ENCODE measurements around the gene EPB41L2.
"Not testable (repeated sequence)": the region's sequence is repeated elsewhere in the genome, so short reads cannot be mapped to it uniquely, and the experiment has no call there.

EPB41L2 gene

GRCh38 chr6:130923350-130923749, 139.7 kb downstream of the EPB41L2 start:
- no peak overlapping the region for H3K27ac ChIP-seq
- H2AFZ ChIP-seq (ENCODE audit: low read depth) = no peak overlapping the region
- H3K4me3 ChIP-seq (IDR thresholded peaks at IDR 0.05; ENCODE audit: insufficient read depth, low read depth, low read length) = no peak overlapping the region
- H3K4me2 ChIP-seq = no peak overlapping the region
- H3K4me1 ChIP-seq (ENCODE audit: low read depth, poor library complexity, severe bottlenecking) = no peaks in the 10 kb centered on the region
- no peaks in the 10 kb centered on the region for H4K20me1 ChIP-seq (ENCODE audit: insufficient read depth)
- no peaks in the 10 kb centered on the region for H3K79me2 ChIP-seq (ENCODE audit: insufficient read depth, low read depth)
- H3K36me3 ChIP-seq (ENCODE audit: insufficient read depth) = no peaks in the 10 kb centered on the region
- TF ChIP-seq CTCF (conservative IDR thresholded peaks at IDR 0.05; ENCODE audit: low read depth, low read length) = no peak
- no peak overlapping the region for H3K9ac ChIP-seq
- H3K27me3 ChIP-seq (ENCODE audit: insufficient read depth, low read depth) = no peaks in the 10 kb centered on the region

- Histone ChIP-seq H3K4me1 (ENCODE audit: low read depth, poor library complexity, severe bottlenecking) (no peaks in the 10 kb centered on the region), H3K27me3 (ENCODE audit: insufficient read depth, low read depth) (no peaks in the 10 kb centered on the region), H2AFZ (ENCODE audit: low read depth) (no peak overlapping the region), H3K36me3 (ENCODE audit: insufficient read depth) (no peaks in the 10 kb centered on the region), H3K27ac (no peak overlapping the region), H3K4me3 (IDR thresholded peaks at IDR 0.05; ENCODE audit: insufficient read depth, low read depth, low read length) (no peak overlapping the region), H3K79me2 (ENCODE audit: insufficient read depth, low read depth) (no peaks in the 10 kb centered on the region), H4K20me1 (ENCODE audit: insufficient read depth) (no peaks in the 10 kb centered on the region), H3K9ac (no peak overlapping the region), H3K4me2 (no peak overlapping the region)
- no peak for TF ChIP-seq CTCF (conservative IDR thresholded peaks at IDR 0.05; ENCODE audit: low read depth, low read length)
Observed at GRCh38 chr6:130922922-130923321, 140.1 kb downstream of the EPB41L2 start.

DNA sequence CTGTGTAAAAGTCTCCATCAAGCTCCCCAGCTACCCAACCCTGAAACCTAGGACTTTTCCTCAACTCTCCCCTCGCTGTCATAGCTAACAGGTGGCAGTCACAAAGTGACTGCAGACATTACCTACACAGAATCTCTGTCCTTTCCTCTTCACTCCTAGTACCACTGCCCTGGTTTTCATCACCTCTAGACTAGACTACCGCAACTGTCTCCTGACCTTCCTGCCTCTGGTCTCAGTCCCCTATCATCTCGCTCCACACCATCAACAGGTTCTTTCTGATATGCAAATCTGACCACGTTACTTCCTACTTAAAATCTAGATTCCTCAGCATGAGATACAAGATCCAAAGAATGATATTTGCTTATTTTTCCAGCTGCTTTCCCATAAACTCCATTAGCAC, 142.1 kb downstream of the EPB41L2 start:
- Histone ChIP-seq H3K4me1 (ENCODE audit: low read depth, poor library complexity, severe bottlenecking) (no peaks in the 10 kb centered on the region), H3K9ac (no peak overlapping the region), H3K27me3 (ENCODE audit: insufficient read depth, low read depth) (no peaks in the 10 kb centered on the region), H2AFZ (ENCODE audit: low read depth) (no peak overlapping the region), H3K27ac (no peak overlapping the region), H3K4me3 (IDR thresholded peaks at IDR 0.05; ENCODE audit: insufficient read depth, low read depth, low read length) (no peak overlapping the region), H3K36me3 (ENCODE audit: insufficient read depth) (no peaks in the 10 kb centered on the region), H4K20me1 (ENCODE audit: insufficient read depth) (no peaks in the 10 kb centered on the region), H3K4me2 (no peak overlapping the region), H3K79me2 (ENCODE audit: insufficient read depth, low read depth) (no peaks in the 10 kb centered on the region)
- TF ChIP-seq CTCF (conservative IDR thresholded peaks at IDR 0.05; ENCODE audit: low read depth, low read length) = no peak

DNA sequence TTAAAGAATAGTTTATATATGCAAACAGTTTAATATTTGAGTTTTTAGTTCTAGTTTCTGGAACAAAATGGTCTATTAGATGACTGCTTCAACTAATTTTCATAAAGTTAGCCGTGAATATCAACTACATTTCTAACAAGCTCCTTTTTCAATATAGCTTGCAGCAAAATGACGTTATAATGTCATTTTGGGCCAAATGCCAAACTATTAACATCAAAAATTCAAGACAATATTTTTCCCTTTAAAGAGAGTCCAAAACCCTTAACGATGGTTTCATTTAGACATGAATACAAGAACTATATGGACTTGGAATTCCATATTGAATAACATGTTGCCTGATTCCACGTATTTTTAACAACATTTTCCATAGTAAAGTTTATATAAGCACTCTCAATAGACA, 144.9 kb downstream of the EPB41L2 start:
- Histone ChIP-seq H3K4me1 (ENCODE audit: low read depth, poor library complexity, severe bottlenecking) (no peaks in the 10 kb centered on the region), H3K4me3 (IDR thresholded peaks at IDR 0.05; ENCODE audit: insufficient read depth, low read depth, low read length) (no peak overlapping the region), H3K27ac (no peak overlapping the region), H3K4me2 (no peak overlapping the region), H3K9ac (no peak overlapping the region), H2AFZ (ENCODE audit: low read depth) (no peak overlapping the region), H3K79me2 (ENCODE audit: insufficient read depth, low read depth) (no peaks in the 10 kb centered on the region), H3K36me3 (ENCODE audit: insufficient read depth) (no peaks in the 10 kb centered on the region), H3K27me3 (ENCODE audit: insufficient read depth, low read depth) (no peaks in the 10 kb centered on the region), H4K20me1 (ENCODE audit: insufficient read depth) (no peaks in the 10 kb centered on the region)
- no peak for TF ChIP-seq CTCF (conservative IDR thresholded peaks at IDR 0.05; ENCODE audit: low read depth, low read length)

GRCh38 chr6:130915606-130916005, 147.4 kb downstream of the EPB41L2 start:
- not testable (repeated sequence) for H3K4me2 ChIP-seq; H3K4me3 ChIP-seq (IDR thresholded peaks at IDR 0.05; ENCODE audit: insufficient read depth, low read depth, low read length); H3K9ac ChIP-seq; H4K20me1 ChIP-seq (ENCODE audit: insufficient read depth); H2AFZ ChIP-seq (ENCODE audit: low read depth); H3K4me1 ChIP-seq (ENCODE audit: low read depth, poor library complexity, severe bottlenecking); H3K27me3 ChIP-seq (ENCODE audit: insufficient read depth, low read depth); H3K27ac ChIP-seq; H3K36me3 ChIP-seq (ENCODE audit: insufficient read depth); H3K79me2 ChIP-seq (ENCODE audit: insufficient read depth, low read depth)

All from KMS-11 (cell line).